ENCODE measurements around the gene NRXN3. TPM values are rescaled to one million over a fixed set of nuclear protein-coding genes. Genes with fewer than 3 reads are reported as not detected.

The NRXN3 gene
- total RNA-seq, 2 donors from 2014 or later = not detected

- H3K36me3 Mint-ChIP-seq (ENCODE audit: low read depth) = no peaks in the 10 kb centered on the region
- no peaks in the 10 kb centered on the region for H3K4me1 Mint-ChIP-seq
- ATAC-seq = no peak
- DNase-seq = no peak
- no peaks in the 10 kb centered on the region for H3K9me3 ChIP-seq (ENCODE audit: control insufficient read depth, low read length, poor library complexity, severe bottlenecking)
- H3K27me3 Mint-ChIP-seq = no peaks in the 10 kb centered on the region
- H3K4me3 Mint-ChIP-seq = no peak overlapping the region
- no peak overlapping the region for H3K27ac Mint-ChIP-seq
These were observed 1536.2 kb downstream of the NRXN3 start for GRCh38 chr14:79706382-79706781.

DNA sequence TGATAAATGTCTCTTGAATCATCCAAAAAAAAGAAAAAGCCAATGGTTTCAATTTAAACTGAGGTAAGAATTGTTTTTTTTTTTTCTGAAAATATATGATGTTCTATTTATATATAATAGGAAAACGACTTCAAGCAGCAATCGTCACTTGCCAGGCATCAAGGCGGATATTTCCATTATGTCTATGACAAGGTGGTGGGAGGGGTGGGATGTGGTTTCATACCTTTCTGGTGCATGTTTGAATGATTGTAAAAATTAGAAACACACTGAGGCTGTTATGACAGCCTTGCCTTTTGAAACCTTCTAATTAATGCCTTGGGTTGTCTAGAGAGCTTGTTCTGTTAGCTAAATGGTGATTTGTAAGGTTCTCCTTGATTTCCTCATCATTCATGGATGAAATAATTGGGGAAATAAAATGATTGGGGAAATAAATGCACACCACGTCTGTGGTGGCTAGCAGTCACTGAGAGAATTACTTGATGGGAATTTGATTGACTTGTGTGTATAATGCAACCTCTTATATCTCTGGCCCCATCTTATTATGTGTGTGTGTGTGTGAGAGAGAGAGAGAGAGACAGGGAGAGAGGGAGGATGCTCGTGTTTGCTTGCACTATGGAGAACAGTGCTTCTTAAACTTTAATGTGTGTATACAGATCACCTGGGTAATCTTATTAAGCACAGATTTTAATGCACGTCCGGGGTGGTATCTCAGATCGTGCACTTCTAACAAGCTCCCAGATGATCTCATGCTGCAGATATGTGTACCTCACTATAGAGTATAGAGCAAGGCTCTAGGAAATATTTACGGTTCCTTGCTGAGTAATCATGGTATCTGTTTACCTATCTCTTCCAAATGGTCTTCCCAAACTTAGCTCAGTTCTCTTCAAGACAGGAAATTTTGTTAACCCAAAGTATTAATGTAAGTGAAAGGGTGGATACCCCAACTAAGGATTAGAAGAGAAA lies 1538.5 kb downstream of the NRXN3 start:
- no peaks in the 10 kb centered on the region for H3K9me3 ChIP-seq (ENCODE audit: control insufficient read depth, low read length, poor library complexity, severe bottlenecking)
- Mint-ChIP-seq H3K4me3 (no peak overlapping the region), H3K36me3 (ENCODE audit: low read depth) (no peaks in the 10 kb centered on the region), H3K4me1 (no peaks in the 10 kb centered on the region), H3K27ac (no peak overlapping the region), H3K27me3 (no peaks in the 10 kb centered on the region)
- ATAC-seq = no peak
- no peak for DNase-seq

DNA sequence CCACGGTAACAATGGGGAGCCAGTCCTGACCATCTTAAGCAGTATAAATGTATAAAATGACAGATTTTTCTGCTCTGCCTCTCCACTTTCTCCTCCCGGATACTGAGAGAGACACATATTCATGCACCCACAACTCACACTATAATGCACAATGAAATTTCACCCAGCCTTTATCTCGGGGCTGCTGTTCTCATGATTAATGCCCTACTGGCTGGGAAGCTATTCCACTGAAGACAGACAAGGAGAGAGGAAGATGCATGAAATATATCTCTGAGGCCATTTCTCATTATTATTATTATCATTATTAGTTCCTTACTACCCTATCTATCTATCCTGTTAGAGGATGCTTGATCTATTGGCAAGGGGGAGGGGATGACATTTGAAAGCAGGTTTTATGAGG lies 1539.4 kb downstream of the NRXN3 start:
- H3K4me1 Mint-ChIP-seq = no peaks in the 10 kb centered on the region
- H3K27me3 Mint-ChIP-seq = no peaks in the 10 kb centered on the region
- DNase-seq (no peak), ATAC-seq (no peak)
- no peak overlapping the region for H3K4me3 Mint-ChIP-seq
- no peaks in the 10 kb centered on the region for H3K36me3 Mint-ChIP-seq (ENCODE audit: low read depth)
- no peak overlapping the region for H3K27ac Mint-ChIP-seq
- H3K9me3 ChIP-seq (ENCODE audit: control insufficient read depth, low read length, poor library complexity, severe bottlenecking) = no peaks in the 10 kb centered on the region

GRCh38 chr14:79712302-79712950 lies 1542.3 kb downstream of the NRXN3 start:
- Mint-ChIP-seq H3K4me3 (no peak overlapping the region), H3K27me3 (no peaks in the 10 kb centered on the region), H3K36me3 (ENCODE audit: low read depth) (no peaks in the 10 kb centered on the region), H3K27ac (no peak overlapping the region), H3K4me1 (no peaks in the 10 kb centered on the region)
- DNase-seq (no peak), ATAC-seq (no peak)
- H3K9me3 ChIP-seq (ENCODE audit: control insufficient read depth, low read length, poor library complexity, severe bottlenecking) = no peaks in the 10 kb centered on the region

DNA sequence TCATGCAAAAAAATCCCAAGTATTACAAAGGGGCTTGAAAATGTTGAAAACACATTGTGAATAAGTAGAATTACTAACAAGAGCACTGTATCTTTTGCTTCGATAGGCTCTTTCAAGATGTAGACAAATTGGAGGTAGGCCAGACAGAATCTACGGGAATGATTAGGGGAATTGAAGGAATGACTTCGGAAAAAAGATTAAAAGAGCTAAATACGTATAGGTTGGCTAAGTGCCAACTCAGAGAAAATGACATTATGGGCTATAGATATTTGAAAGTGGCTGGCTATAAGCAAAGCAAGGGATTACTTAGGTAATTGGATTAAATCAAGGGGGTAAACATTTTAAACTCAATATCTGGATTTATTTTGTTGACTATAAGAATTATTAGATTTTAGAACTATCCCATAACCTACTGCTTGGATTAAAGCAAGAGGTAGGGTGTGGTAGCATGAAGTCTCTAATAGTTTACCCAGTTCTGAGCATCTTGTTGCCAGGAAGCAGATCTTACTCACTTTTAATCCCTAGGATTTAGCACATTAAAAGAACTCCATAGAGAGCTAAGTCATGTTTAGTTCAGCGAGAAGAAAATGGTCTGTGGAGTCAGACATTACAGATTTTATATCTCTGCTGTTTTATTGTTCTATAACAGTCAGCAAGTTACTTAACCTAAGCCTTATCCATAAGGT lies 1551.4 kb downstream of the NRXN3 start:
- no peaks in the 10 kb centered on the region for H3K36me3 Mint-ChIP-seq (ENCODE audit: low read depth)
- no peaks in the 10 kb centered on the region for H3K9me3 ChIP-seq (ENCODE audit: control insufficient read depth, low read length, poor library complexity, severe bottlenecking)
- H3K4me1 Mint-ChIP-seq = no peaks in the 10 kb centered on the region
- ATAC-seq (no peak), DNase-seq (no peak)
- no peak overlapping the region for H3K27ac Mint-ChIP-seq
- no peak overlapping the region for H3K4me3 Mint-ChIP-seq
- H3K27me3 Mint-ChIP-seq = no peaks in the 10 kb centered on the region

DNA sequence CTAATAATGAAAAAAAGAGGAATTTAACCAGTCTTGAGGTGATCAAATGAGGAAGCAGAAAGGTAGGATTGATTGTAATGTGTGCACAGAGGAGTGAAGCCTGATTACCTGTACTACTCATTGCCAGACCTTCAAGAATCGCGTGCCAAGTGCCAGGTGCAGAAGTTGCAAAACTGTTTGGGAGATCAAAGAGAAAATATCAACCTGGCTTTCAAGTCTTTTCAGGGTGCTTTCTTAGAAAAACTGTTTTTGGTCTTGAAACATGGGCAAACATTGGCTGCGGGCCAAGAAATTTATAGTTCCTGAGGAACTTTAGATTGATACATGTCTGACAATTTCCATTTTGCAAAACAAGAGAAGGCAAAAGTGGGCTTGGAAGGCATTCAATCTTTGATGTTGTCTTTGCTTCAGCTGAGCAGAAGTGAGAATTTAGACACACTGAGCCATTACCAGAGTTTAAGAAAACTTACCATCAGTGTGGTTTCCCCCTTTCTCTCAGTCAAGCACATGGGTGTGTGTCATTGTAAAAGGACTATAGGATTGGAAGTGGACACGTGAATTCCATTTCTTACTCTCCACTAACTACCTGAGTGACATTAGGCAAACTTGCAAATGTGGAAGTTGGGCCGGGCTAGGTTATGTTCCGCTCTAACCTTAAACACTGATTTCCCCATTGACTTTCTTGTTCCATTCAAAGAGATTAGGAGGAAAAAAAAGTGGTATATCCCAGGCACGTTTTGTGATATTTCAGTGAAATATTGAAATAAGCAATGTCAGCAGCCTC lies 1555.0 kb downstream of the NRXN3 start:
- no peaks in the 10 kb centered on the region for H3K4me1 Mint-ChIP-seq
- H3K36me3 Mint-ChIP-seq (ENCODE audit: low read depth) = no peaks in the 10 kb centered on the region
- ATAC-seq (no peak), DNase-seq (no peak)
- no peaks in the 10 kb centered on the region for H3K9me3 ChIP-seq (ENCODE audit: control insufficient read depth, low read length, poor library complexity, severe bottlenecking)
- no peak overlapping the region for H3K4me3 Mint-ChIP-seq
- H3K27me3 Mint-ChIP-seq = no peaks in the 10 kb centered on the region
- H3K27ac Mint-ChIP-seq = no peak overlapping the region

GRCh38 chr14:79727900-79728299 lies 1557.7 kb downstream of the NRXN3 start:
- no peaks in the 10 kb centered on the region for H3K27me3 Mint-ChIP-seq
- H3K36me3 Mint-ChIP-seq (ENCODE audit: low read depth) = no peaks in the 10 kb centered on the region
- no peak for ATAC-seq
- H3K4me3 Mint-ChIP-seq = no peak overlapping the region
- no peaks in the 10 kb centered on the region for H3K9me3 ChIP-seq (ENCODE audit: control insufficient read depth, low read length, poor library complexity, severe bottlenecking)
- no peak for DNase-seq
- no peaks in the 10 kb centered on the region for H3K4me1 Mint-ChIP-seq
- no peak overlapping the region for H3K27ac Mint-ChIP-seq

DNA sequence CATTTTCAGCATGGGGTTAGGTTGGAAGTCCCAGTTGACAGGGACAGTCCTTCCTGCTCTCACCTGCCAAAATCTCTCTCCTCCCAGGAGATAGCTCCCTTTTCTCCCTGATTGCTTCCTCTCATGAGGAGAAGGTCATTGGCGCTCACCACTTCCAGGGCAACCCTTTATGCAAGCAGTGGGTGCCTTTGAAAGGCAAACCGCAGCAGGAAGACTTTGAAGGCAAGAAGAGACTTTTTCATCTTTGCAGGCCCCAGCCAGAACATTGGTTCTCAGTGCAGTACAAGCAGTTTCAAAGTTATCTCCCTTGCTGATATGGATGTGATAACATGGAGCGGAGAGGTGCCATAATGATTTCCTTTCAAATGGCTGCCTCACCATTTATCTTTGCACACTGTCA lies 1558.2 kb downstream of the NRXN3 start:
- ATAC-seq (no peak), DNase-seq (no peak)
- Mint-ChIP-seq H3K36me3 (ENCODE audit: low read depth) (no peaks in the 10 kb centered on the region), H3K4me1 (no peaks in the 10 kb centered on the region), H3K27ac (no peak overlapping the region), H3K27me3 (no peaks in the 10 kb centered on the region), H3K4me3 (no peak overlapping the region)
- no peaks in the 10 kb centered on the region for H3K9me3 ChIP-seq (ENCODE audit: control insufficient read depth, low read length, poor library complexity, severe bottlenecking)

DNA sequence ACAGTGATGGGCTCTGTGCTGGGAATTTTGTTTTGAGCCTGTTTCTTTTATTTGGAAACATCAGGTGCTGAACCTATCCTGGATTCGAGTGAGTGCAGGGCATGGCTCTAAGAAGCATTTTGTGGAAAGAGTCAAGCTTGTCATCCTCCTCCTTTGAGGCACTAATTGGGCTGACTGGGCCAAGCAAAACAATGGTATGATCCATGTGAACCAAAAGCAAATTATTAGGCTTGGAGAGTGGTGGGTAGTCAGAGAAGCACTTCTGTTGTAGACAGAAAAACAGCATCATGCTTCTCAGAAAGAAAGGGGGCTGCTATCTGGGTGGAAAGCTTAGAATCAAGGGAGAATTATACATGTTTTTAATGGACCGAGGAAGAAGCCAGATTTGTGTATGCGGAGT lies 1559.6 kb downstream of the NRXN3 start:
- Mint-ChIP-seq H3K36me3 (ENCODE audit: low read depth) (no peaks in the 10 kb centered on the region), H3K4me1 (no peaks in the 10 kb centered on the region), H3K27me3 (no peaks in the 10 kb centered on the region), H3K4me3 (no peak overlapping the region), H3K27ac (no peak overlapping the region)
- no peaks in the 10 kb centered on the region for H3K9me3 ChIP-seq (ENCODE audit: control insufficient read depth, low read length, poor library complexity, severe bottlenecking)
- DNase-seq (no peak), ATAC-seq (no peak)

DNA sequence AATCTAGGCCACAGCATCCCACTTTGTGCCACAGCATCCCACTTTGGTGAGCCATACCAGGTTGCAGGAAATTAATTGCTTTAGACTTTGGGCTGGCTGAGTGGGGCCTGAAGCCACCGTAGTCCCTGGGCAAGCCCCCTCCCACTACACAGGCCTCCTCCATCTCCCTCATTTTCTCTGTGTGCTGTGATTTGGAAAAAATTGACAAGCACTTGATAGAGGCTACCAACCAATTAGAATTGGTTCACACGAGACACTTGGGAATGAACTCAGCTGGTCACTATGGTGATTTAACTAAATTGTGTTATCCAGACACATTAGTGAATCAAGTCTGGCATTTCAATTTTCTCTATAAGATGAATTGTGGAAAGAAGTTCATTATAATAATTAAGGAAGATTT lies 1560.0 kb downstream of the NRXN3 start:
- no peak overlapping the region for H3K4me3 Mint-ChIP-seq
- H3K27me3 Mint-ChIP-seq = no peaks in the 10 kb centered on the region
- H3K27ac Mint-ChIP-seq = no peak overlapping the region
- H3K4me1 Mint-ChIP-seq = no peaks in the 10 kb centered on the region
- DNase-seq (no peak), ATAC-seq (no peak)
- no peaks in the 10 kb centered on the region for H3K36me3 Mint-ChIP-seq (ENCODE audit: low read depth)
- no peaks in the 10 kb centered on the region for H3K9me3 ChIP-seq (ENCODE audit: control insufficient read depth, low read length, poor library complexity, severe bottlenecking)

- Mint-ChIP-seq H3K27ac (no peak overlapping the region), H3K4me3 (no peak overlapping the region), H3K27me3 (no peaks in the 10 kb centered on the region), H3K36me3 (ENCODE audit: low read depth) (no peaks in the 10 kb centered on the region), H3K4me1 (no peaks in the 10 kb centered on the region)
- DNase-seq = no peak
- no peaks in the 10 kb centered on the region for H3K9me3 ChIP-seq (ENCODE audit: control insufficient read depth, low read length, poor library complexity, severe bottlenecking)
- ATAC-seq = no peak
These were observed 1560.8 kb downstream of the NRXN3 start for GRCh38 chr14:79730953-79731352.

- no peak for ATAC-seq
- no peaks in the 10 kb centered on the region for H3K27me3 Mint-ChIP-seq
- no peaks in the 10 kb centered on the region for H3K4me1 Mint-ChIP-seq
- no peak overlapping the region for H3K27ac Mint-ChIP-seq
- no peaks in the 10 kb centered on the region for H3K36me3 Mint-ChIP-seq (ENCODE audit: low read depth)
- no peaks in the 10 kb centered on the region for H3K9me3 ChIP-seq (ENCODE audit: control insufficient read depth, low read length, poor library complexity, severe bottlenecking)
- no peak for DNase-seq
- H3K4me3 Mint-ChIP-seq = no peak overlapping the region
These were observed 1562.9 kb downstream of the NRXN3 start for GRCh38 chr14:79732911-79733655.
